Panc1 (cell line): ENCODE results near the gene HK1.

Source experiments
- POLR2AphosphoS5 ChIP-seq: IDR thresholded peaks from 2 replicates; pipeline ENCODE4 v1.6.1; 2012; ENCODE audit warnings: mild to moderate bottlenecking, low read depth, low read length, moderate library complexity
- TCF7L2 ChIP-seq: IDR thresholded peaks from 2 replicates; pipeline ENCODE4 v1.6.1; 2011; ENCODE audit warnings: mild to moderate bottlenecking, low read depth, low read length, inconsistent platforms
- TF ChIP-seq, protein P1 (sequence below): fragments of 450-650 bp; IDR thresholded peaks from 2 replicates; pipeline ENCODE4 v1.5.1; 2017; ENCODE audit warnings: mild to moderate bottlenecking
- TF ChIP-seq, protein P2 (sequence below), 2 experiments: IDR thresholded peaks; 2 replicates each; pipeline ENCODE4 v1.6.1; 2011 to 2012; ENCODE audit warnings: low read depth in 2 of 2, control low read depth in 1 of 2, low read length in 1 of 2, mild to moderate bottlenecking in 1 of 2, moderate library complexity in 1 of 2; ENCODE audit not compliant: insufficient read depth in 1 of 2

DNA sequence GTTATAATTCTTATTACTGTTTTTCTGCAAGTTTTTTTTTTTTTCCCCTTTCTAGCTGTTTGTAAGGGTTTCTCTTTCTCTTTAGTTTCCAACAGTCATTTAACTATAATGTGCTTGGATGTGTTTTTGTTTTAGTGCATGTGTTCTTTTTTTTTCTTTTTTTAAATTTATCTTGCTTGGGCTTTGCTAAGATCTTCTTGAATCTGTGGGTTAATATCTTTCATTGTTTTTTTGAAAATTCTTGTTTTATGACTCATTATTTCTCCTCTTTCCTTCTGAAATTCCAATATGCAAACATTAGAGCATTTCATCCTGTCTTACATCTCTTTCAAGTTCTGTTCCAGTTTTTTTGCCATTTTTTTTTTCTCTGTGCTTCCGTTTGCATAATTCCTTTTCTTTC, 5.7 kb upstream of the HK1 start:
- TF ChIP-seq, protein P1, sequence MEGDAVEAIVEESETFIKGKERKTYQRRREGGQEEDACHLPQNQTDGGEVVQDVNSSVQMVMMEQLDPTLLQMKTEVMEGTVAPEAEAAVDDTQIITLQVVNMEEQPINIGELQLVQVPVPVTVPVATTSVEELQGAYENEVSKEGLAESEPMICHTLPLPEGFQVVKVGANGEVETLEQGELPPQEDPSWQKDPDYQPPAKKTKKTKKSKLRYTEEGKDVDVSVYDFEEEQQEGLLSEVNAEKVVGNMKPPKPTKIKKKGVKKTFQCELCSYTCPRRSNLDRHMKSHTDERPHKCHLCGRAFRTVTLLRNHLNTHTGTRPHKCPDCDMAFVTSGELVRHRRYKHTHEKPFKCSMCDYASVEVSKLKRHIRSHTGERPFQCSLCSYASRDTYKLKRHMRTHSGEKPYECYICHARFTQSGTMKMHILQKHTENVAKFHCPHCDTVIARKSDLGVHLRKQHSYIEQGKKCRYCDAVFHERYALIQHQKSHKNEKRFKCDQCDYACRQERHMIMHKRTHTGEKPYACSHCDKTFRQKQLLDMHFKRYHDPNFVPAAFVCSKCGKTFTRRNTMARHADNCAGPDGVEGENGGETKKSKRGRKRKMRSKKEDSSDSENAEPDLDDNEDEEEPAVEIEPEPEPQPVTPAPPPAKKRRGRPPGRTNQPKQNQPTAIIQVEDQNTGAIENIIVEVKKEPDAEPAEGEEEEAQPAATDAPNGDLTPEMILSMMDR: no peak
- TF ChIP-seq, protein P2, sequence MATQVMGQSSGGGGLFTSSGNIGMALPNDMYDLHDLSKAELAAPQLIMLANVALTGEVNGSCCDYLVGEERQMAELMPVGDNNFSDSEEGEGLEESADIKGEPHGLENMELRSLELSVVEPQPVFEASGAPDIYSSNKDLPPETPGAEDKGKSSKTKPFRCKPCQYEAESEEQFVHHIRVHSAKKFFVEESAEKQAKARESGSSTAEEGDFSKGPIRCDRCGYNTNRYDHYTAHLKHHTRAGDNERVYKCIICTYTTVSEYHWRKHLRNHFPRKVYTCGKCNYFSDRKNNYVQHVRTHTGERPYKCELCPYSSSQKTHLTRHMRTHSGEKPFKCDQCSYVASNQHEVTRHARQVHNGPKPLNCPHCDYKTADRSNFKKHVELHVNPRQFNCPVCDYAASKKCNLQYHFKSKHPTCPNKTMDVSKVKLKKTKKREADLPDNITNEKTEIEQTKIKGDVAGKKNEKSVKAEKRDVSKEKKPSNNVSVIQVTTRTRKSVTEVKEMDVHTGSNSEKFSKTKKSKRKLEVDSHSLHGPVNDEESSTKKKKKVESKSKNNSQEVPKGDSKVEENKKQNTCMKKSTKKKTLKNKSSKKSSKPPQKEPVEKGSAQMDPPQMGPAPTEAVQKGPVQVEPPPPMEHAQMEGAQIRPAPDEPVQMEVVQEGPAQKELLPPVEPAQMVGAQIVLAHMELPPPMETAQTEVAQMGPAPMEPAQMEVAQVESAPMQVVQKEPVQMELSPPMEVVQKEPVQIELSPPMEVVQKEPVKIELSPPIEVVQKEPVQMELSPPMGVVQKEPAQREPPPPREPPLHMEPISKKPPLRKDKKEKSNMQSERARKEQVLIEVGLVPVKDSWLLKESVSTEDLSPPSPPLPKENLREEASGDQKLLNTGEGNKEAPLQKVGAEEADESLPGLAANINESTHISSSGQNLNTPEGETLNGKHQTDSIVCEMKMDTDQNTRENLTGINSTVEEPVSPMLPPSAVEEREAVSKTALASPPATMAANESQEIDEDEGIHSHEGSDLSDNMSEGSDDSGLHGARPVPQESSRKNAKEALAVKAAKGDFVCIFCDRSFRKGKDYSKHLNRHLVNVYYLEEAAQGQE (IDR thresholded peaks at IDR 0.05; ENCODE audit: insufficient read depth in 1 of 2, low read depth in 2 of 2, low read length in 1 of 2): no peak
- no peak for TF ChIP-seq TCF7L2
- no peak for TF ChIP-seq POLR2AphosphoS5
